GM15510 (cell line): Measurements from ENCODE around the gene TXNRD2.

Source experiments
- POLR2A ChIP-seq: IDR thresholded peaks from 3 replicates; pipeline ENCODE4 v1.6.1; 2011; ENCODE audit warnings: borderline replicate concordance; ENCODE audit not compliant: insufficient read length; ENCODE audit errors: extremely low read depth

TXNRD2 gene

DNA sequence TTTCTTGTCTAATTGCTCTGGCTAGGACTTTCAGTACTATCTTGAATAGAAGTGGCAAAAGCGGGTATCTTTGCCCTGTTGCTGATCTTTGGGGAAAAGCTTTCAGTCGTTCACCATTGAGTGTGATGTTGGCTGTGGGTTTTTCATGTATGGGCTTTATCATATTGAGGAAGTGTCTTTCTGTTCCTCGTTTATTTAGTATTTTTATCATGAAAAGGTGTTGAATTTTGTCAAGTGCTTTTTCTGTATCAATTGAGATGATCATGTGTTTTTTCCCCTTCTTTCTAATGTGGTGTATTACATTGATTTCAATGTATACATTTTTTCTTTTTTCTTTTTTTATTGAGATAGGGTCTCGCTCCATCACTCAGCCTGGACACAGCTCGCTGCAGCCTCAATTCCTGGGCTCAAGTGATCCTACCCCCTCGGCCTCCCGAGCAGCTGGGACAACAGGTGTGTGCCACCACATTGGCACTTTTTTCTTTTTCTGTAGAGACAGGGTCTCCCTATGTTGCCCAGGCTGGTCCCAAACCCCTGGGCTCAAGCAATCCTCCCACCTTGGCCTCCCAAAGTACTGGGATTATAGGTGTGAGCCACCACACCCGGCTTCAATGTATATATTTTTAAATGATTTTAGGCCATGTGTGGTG is 81.6 kb downstream of the TXNRD2 start:
- TF ChIP-seq POLR2A = no peak

DNA sequence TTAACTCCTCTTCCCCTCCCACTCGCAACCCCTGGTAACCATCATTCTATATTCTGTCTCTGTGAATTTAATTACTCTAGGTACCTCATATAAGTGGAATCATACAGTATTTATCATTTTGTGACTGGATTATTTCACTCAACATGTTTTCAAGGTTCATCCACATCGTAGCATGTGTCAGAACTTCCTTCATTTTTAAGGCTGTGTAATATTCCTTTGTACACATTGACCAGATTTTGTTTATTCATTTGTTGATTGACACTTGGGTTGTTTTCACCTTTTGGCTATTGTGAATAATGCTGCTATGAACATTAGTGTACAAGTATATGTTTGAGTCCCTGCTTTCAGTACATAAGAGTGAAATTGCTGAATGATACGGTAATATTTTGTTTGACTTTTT is 84.2 kb downstream of the TXNRD2 start:
- no peak for TF ChIP-seq POLR2A

DNA sequence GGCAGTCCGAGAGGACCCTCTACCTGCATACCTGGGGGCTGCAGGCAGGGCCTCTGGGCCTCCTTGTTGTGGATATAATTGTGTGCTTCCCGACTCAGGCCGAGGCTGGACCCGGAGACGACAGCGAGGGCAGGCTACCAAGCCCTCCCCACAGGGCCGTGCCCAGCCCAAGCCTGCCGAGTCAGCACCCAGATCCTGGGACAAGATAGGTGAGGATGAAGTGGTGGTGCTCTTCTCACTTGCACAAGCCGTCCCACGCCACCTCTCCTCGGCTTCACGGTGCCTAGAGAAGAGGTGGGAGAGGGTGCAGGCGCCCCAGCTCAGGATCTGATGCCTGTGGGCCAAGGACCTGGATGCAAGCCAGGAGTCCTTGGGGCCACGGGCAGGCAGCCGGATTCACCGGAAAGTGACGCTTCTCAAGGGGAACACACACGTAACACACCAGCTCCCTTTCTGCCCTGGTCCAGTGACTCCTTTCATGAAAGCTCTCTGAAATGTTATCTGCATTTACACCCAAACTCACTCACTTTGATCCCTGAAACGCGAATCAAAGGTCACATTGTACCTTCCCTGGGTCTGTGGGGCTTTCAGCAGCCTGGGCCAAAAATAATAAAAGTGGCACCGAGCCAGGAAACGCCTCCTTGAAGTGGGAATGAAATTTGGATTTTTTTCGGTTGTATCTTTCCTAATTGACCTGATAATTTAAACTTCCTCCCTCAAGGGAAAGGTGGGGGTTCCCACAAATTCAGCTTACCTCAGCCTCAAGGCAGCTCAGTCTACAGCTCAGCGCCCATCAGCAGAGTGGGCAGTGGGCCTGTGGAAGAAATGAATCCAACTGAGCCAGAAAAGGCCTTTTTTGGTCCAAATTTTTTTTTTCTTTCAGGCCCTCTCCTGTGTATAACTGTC is 85.9 kb downstream of the TXNRD2 start:
- peak; percentile 41 for TF ChIP-seq POLR2A

DNA sequence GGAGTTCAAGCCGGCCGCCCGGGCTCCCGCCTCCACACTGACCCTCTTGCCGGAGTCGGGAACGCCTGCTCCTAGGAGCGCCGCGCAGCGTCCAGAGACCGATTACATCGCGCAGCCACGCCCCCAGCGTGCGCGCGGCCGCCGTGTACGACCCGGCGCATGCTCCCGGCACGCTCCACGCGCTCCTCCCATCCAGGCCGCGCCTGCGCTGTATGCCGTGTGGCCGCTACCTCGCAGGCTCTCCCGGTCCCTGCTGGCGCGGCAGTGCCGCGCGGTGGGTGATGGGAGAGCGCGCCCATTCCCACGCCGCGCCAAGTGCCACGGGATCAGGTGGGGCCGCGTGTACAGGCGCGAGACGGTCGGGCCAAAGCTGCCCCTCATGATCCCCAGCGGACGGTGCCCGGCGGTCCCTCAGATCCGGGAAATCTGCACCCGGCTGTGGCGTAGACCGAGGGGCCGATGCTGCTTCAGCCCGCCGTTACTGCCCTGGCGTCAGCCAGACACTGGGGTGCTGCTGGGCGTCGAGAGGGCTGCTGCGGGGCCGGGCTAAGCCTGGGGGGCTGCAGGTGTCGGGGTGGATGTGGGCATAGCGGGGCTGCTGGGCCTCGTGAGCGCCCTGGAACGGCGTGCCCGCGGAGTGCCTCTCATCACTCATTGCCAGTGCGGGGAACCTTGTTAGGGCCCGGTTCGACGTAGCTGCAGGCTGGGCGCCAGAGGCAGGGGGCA is 86.7 kb downstream of the TXNRD2 start, which contains the start of the genes GNB1L and RTL10:
TSS of gene GNB1L (minus strand) at position 97 of the 726 bp plus-strand sequence. CDS start 33,519 bp downstream, outside the sequence.
TSS of gene RTL10 (minus strand) at position 97 of the 726 bp plus-strand sequence. CDS start 2,613 bp downstream, outside the sequence.
- TF ChIP-seq POLR2A = peak; percentile 97

DNA sequence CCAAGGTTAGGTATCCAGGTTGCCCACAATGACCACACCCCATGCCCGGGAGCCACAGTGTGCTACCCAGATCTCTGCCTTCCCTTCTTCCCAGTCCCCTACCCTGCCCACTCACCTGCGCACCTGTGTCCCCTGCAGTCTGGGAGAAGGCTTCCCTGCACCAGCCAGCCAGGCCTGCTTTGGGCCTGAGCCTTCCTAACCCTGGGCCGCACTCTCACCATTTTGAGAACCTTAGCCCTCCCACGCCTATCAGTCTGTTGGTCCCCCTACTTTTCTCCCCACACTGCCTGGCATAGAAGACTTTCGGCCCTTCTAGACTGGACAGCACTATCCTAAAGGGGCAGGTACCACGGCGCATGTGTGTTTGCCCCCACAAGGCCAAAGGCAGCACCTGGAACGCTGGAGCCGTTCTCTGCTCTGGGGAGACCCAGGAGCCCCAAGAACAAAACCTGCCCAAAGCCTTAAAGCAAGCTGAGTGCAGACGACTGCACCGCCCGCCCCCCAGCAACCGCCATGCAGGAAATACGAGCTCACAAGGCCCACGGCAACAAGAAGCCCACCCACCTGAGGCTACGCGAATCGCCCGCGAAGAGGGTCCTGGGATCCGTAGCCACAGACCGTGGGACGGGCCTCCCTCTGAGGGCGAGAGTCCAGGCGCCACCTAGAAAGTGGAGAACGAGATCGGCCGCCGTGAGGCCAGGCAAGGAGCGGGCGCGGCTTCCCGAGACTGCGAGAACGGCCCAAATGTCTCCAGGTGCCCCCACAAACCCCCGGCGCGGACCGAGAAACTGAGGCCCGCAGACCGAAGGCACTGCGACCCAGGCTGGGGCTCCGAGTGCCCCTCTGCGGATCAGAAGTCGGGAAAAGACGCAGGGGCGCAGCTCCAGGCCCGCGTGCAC is 87.5 kb downstream of the TXNRD2 start:
- TF ChIP-seq POLR2A = no peak

DNA sequence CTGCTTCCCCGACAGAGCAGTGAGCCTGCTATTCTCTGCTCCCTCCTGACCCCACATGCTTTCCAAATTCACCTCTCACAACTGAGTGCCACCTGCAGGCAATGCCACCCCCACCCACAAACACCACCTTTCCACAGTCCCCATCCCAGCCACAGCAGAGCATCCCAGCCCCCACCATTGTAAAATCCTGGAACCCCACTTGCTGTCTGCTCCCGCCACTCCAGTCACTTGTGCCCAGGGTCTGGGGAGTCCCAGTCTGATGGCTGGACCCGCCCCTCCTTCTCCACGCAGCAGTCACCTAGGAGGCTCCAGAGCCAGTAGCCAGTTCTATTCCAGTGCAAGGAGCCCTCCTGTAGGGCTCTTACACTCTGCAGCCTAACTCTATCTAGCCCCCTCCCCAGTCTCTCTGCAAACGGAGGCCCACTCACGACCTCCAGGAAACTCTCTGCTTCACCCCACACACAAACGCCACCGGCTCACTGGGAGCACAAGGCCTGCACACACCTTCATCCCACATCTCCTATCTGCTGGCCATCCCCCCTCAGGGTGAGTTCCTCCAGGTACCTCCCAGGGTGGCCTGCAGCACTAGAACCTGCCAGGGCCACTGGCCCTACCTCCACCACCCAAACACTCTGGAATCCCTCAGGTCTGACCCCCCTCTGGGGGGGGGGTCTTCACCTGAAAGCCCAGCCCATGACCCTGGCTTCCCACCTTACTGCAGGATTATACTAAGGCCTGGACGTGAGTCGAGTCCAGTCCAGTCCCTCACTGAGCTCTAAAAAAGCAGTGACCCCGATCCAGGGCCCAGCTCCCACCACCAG is 88.3 kb downstream of the TXNRD2 start:
- no peak for TF ChIP-seq POLR2A

DNA sequence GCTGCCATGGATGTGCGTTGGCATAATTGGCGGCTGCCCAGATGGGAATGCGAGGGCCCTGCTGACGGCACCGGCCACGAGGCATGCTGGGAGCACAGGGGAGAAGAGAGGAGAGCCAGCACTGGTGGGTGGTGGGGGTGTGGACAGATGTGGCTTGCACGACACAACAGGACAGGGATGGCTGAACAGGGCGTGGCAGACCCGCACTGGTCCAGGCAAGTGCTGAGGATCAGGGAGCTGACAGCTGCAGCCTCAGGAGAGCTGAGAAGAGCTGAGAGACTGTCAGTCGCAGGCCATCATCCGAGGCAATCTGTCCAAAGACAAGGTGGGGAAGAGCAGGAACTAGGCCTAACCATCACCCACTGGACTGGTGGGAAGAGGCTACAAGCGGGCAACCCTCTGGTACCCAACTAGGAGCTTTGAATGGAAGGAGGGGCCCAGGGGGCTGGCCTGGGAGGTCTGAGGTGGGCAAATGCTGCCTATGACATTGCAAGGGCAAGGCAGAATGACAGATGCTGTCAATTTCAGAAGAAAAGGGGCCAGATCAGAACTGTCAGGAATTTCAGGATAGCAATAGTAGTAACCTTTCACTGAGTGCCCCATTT is 89.3 kb downstream of the TXNRD2 start:
- TF ChIP-seq POLR2A = no peak

DNA sequence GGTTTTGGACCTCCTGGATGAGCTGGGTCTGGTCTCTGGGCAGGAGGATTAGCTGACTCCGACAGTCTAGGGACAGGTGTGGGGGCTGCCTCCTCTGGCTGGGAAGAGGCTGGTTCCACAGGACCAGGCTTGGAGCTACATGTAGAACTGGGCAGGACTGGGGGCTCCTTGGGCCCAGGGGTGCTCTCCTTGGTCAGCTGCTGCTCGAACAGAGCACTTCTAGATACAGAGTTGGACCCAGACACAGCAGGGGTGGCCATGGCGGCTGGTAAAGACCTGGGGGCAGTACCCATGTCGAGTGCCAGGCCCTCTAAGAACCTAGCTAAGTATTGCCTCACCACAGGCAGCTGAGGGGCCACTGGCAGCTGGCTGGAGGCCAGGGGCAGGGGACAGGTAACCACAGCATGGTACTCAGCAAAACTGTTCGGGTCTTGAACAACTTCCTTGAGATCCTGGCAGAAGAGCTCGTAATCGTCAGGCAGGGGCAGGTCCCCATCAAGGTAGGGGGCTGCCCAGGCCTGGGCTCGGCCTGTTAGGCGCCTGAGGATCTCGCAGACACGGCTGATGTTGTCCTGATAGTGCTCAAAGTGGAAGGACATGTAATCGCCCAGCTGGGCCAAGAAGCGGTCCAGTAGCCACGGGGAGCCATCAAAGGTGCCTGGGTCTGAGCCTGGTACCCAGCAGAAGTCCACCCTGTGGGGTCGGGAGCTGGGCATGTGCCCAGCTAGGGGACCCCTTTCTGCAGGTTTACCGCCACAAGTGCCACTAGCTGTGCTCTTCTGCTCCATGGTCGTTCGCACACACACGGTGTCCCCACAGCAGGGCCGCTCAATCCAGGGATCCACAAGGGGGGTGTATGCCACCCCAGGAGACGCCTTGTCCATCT is 90.1 kb downstream of the TXNRD2 start:
- TF ChIP-seq POLR2A = no peak

DNA sequence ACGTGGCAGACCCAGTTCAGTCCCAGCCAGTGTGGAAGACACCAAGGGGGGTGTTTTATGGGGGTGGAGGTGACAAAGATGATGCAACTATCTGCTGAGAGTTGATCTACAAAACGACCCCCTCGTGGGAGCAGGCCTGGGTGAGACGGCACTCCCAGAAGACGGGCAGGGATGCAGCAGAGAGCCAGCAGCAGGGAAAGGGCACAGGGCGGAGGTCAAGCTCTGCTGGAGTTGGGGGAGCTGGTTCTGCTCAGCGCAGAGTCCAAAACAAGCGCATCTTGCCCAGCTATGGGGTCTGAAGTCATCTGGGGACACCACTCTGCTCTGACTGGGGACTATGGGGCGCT is 90.9 kb downstream of the TXNRD2 start:
- TF ChIP-seq POLR2A = no peak

DNA sequence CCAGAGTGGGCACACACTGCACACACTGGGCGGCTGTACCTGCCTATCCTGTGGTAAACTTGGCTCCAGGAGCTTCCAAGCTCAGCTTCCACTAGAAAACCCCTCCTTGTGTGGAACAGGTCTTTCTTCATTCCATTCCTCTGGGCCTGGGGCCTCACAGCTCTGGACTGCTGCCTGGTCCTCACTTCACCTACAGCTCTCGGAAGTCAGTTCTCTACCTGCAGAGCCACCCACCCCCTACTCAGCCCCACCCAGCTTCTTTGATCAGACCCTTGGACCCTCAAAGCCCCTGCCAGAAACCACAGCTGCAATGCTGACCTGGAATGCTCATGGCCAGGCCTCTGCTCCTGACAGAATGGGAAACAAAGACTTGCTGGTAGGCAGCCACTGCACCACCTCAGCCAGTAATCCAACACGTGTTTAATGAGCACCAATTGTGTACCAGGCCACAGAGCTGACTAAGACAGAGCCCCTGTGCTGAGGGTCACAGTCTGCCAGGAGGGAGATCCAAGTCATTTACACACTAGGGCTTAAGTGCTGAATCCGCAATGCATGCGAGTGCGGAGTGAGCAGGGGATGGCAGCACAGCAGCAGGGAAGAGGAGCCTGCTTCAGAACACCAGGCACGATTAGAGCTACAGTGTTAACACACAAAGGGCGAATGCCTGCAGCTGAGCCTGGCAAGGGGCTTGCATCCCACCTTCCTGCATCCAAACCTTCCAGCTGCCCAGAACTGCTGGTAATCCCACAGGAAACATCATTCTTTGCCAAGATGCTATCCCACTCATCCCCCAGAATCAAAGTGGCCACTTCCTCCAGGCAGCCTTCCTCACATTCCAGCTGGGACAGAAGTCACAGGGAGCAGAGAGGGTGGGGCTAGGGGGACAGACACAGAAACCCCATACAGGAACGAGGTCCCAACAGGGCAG is 91.5 kb downstream of the TXNRD2 start:
- no peak for TF ChIP-seq POLR2A
